NCI-H1092 (cell line): Measurements from ENCODE around the gene TGFBR2.

Experiments used
- DNase-seq: peaks from one replicate; lab custom pipeline; 2025; lab: John Stamatoyannopoulos, UW

TGFBR2 gene

DNA sequence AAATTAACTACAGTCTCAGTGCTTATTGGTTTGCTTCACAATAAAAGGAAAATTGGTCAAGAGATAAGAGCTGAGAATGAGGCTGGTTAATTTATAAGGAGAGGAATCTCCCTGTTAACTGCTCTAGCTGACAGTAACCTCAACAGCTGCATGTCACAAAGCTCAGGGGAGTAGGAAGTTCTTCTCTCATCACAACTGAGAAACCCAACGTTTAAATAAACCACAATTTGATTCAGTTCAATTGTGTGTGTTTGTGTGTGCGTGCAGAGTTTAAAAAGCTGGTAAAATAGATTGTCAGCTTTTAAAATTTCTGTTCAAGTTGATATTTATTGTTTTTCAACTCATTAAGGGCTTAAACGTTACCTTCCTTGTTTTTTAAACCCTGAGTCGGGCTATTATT, 3.5 kb upstream of the TGFBR2 start:
- DNase-seq = no peak

DNA sequence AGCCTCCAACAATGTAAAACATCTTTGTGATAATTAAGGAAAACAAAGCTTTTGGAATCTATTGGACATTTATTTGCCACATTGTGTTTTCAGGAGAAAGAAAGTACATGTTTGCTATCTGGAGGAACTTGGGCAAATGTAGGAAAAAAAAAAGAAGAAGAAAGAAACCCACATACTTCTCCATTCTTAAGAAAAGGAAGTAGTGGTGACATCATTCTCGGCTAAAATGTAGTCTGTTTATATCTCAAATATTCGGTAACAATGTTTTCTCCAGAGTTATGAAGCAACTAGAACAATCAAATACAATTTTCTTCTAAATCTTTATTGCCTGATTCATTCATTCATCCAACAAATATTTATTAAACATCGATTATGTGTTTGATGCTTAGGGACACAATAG, 2.3 kb upstream of the TGFBR2 start:
- no peak for DNase-seq

DNA sequence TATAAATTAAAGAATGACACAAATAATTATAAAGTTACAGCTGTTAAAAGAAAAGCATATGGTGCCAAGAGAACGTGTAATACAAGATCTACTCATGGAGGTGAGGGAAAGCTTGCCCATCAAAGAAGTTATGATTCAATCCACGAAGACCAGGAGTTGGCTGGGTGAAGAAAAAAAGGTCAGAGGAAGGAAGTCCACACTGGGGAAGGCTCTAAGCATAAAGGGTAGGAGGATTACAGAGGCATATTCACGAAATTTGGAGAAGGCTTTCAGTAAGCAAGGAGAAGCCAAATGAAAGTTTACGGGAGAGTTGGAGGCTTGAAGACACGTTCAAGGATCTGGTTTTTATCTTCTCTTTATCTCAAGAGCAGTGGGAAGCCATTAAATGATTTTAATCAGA, 1.8 kb upstream of the TGFBR2 start:
- no peak for DNase-seq

DNA sequence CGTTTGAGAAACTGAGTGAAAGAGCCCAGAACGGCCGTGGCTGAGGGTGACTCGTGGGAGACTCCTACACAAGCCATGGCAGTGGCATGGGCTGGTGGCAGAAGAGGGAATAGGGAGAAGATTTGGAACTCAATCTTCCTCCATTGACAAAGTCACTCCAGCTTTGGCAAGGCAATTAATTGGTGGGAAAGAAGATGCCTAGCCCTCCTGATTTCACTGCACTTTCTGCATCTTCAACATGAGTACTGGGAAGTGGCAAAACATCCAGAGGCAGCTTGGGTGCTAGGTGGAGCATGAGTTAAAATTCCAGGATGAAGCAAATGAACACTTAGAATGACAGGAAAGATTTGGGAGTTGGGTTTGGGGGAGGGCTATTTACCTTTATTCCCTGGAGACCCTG, 1.4 kb upstream of the TGFBR2 start:
- no peak for DNase-seq

DNA sequence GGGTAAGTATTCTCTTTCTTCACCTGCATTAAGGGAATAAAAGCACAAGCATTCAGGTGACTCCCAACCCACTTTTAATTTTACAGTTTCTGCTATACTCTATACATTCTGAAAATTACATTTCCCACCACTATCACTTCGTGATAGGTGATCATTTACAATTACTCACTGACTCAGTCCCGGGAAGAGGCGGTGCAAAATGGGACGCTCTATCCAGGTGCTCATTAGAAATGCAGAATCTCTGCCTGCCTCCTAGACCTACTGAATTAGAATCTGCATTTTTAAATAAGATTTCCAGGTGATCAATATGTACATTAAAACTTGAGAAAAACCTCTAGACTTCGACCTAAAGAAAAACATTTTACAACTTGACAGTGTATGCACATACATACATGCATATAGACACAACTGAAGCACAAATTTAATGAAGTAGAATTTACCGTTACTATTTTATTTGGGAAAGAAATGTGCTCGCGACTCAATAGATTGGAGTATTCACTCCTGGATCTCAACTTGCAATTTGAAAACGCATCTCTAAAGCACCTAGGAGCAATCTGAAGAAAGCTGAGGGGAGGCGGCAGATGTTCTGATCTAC, 598 bp upstream of the TGFBR2 start:
- no peak for DNase-seq

DNA sequence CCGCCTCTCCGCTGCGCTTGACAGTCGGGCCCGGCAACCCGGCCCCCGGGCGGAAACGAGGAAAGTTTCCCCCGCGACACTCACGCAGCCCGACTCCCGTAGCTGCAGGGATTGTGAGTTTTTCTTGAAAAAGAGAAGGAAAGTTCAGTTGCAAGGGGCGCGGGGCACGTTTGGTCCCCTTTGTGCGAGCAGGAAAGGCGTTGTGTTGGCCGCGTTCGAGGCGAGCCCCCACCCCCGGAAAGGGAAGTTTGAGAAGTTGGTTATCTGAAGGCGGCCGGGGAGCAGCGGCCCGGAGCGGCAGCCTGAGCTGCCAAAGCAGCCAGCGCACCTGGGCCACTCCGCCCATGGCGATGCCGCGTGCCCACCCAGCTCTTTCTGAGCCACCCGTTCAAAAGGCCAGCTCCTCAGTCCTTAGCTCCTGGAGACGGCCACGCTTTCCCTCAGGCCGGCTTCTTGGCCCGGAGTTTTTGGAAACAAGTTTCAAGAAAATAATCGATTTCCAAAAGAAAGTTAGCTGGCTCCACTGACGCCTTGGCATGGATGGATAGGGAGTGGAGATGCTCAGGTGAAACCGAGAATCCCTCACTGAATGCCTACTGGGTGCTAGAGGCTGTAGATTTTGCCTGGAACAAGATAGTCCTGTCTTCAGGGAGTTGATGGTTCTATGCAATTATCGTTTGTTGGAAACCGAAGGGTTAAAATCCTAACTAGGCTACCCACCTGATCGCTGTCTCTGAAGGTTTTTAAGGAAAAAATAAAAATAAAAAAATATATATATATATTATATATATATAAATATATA, 832 bp downstream of the TGFBR2 start:
- no peak for DNase-seq

DNA sequence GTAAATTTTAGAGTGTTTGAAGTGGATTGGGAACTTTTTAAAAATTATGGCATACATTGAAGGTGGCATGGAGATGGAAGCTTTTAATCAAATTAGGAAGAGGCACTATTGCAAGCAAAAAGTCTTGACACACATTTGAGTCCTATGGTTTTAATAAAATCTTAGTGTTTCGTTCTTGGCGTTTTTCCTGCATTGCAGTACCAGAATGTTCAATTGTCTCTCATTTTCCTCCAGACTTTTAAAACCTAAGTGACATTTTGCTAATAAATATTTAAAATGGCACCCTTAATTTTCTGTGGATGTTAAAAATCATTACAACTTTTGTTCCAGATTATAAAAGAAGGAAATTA, 2.2 kb downstream of the TGFBR2 start:
- no peak for DNase-seq

DNA sequence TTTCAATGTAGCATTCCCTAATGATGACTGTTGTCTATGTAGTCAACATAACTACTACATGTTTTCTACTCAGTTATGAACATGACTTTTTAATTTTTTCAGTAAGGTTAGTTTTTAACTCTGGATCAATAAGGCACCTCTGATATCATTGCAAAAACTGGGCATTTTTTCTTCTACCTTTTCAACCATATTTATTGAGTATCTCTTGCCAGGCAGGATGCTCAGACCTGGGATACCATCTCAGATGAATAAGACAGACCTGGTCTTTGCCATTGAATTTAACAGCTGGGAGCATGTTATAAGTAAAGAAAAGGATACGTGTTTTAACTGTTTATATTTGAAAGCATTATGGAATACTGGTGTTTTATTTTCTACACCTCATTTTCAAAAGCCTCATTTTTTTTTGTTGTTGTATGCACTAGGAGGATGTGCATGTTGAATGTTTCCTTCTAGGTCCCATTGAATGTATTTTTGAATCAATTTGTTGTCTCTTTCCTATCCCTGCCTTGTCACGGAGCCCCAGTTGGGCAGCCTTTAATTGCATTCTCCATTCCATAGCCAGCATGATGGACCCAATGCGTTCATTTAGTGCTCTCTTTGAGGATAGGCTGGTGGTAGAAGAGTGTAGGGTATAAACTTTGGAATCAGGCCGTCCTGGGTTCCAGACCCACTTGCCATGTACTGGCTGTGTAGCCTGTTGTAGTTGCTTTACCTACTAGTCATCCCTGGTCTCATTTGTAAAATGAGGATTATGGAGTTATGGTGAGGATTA, 3.7 kb downstream of the TGFBR2 start:
- DNase-seq = no peak

DNA sequence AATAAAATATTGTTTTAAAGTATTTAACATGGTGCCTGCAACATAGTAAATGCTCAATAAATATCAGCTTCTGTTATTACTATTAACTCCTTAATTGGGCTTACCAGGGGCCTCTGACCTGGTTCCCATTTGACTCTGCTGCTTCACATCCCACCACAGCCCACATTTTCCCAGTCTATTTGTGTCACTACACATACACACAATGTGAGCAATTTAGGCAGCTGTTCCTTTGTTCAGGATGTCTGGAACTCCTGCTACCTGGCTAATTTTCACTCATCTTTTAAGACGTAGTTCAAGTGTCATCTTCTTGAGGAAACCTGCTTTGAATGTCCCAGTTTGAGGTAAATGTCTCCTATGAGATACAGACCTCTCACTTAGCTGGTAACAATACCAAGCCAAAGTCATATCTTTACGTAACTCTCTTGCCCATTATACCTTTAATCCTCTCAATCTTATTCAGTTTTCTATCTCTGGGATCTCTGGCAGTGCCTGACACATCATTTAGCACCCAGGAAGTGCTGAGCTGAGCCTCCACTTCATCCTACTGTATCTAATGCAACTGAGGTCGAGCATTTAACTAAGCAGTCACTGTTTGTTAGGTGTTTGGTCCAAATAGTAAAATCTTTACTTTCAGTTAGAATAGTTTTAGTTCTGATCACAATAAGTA, 4.4 kb downstream of the TGFBR2 start:
- no peak for DNase-seq

DNA sequence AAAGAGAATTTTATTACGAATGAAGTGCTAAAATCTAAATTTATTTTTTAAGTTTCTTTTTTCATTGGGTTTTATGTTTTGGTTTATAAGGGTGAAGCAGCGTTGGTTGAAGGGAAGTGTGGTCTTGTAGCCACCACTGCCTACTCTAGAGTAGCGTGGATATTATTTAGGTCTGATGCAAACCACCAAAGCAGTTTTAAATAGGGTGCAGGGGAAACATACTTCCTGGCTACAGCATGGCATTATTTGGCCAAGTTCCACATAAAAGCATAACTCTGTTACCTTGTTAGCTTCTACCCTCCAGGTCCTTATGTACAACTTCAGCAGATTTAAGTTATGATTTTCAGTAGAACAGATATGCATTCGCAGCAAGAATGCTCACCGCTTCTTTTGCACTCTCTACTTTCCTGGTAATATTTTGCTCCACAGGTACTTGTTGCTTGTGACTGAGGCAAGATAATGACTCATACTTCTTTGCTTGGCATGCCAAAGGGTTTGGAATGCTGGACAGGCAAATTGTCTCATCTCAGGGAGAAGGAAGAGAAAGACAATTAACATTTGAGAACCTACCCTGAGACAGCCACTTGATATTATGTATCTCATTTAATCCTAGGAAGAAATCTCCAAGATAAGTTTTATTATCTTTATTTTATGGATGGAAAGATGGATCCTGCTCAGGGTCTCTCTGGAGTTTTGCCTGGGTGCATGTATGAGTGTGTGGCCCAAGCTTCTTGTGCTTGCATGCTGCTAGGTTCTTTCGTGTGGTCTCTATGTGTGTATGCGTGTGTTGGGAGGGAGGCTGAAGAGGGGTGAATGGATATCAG, 5.4 kb downstream of the TGFBR2 start:
- no peak for DNase-seq

DNA sequence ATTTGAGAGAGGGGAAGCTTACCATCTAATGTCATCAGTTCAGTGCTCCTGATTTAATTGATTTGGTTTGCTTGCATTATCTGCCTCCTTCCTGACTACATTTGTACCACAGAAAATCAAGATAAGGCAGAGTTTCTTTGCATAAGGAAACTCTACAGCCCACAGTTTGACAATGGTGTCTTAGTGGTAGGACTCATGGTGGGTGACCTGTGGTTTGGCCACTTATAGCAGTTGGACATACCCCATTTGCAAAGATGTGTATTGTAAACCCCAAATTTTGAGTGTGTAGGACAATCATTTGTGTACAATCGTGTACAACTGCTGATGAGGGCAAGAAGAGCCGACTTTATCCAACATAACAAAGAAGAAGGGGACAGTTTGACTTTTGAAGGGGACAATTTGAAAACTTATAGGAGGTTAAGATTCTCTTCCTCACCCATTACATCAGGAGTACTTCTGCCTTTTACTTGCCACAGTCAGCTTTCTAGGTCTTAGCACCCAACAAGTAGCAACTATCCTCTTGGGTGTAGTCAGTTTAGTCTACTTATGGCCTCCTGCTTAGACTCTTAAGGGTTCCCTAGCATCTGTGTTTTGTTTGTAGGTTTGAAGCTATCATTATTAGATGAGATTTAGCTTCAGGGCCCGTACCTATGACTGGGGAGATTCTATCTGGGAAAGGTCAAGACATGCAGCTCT, 6.2 kb downstream of the TGFBR2 start:
- no peak for DNase-seq

DNA sequence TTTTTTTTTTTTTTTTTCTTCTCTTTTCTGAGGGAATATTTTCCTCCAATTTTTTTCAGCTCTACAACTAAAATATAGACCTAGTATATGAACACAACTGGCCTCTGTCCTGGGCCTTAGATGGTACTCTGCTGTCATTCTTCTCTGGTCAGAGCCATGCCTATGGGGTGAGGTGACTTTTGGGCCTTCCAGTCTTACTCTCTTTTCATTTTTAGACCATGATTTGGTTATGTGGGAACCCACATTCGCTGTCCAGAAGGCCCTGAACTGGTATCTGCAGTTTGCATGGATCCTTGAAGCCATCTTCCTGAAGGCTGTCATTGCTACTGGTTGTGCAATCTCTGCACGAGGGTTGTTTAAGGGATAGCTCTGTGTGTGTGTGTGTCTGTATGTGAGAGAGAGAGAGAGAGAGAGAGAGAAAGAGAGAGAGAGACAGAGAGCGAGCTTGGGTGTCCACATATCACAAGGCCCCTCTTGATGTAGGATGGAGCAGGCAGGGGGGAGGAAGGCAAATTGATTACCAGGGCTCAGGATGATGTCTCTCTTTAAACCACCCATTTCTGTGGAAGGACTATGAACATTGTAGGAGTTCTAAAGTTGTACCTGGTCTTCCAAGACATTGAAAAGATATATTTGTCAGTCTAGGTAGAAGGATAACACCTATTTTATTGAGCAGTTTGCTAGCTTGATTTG, 6.9 kb downstream of the TGFBR2 start:
- DNase-seq = no peak

DNA sequence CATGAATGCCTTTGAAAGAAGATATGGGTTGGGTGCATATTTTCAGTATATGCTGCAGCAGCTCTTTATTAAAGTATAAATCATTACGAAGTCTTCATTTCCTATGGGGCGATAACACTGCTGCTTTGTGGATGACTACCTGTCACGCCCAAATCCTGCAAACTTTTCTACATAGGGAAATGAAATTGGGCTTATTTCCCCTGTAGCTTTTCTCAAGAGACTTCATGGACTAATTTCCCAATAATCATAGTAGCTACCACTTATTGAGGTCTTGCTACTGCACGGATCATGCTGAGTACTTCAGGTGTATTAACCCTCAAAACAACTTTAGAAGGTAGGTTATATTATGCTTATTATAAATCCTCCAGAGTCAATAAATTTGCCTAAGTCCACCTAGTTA, 8.0 kb downstream of the TGFBR2 start:
- DNase-seq = no peak

DNA sequence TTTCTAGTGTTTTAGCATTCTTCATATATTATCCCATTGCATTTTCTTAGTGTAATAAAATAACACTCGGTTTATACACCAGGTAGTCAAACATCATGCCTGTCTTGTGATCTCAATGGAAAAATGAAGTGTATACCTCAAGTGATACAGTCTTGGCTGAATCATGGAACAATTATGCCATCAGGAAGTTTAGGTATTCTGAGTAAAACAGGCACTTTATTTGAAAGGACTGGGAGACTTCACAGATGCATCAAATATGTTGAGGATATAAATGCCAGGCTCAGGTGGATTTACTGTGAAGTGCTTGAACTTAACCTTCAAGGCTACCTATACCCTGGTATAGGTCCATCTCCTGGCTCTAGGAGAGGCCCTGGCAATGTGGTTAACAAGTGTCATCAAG, 8.5 kb downstream of the TGFBR2 start:
- DNase-seq = no peak

DNA sequence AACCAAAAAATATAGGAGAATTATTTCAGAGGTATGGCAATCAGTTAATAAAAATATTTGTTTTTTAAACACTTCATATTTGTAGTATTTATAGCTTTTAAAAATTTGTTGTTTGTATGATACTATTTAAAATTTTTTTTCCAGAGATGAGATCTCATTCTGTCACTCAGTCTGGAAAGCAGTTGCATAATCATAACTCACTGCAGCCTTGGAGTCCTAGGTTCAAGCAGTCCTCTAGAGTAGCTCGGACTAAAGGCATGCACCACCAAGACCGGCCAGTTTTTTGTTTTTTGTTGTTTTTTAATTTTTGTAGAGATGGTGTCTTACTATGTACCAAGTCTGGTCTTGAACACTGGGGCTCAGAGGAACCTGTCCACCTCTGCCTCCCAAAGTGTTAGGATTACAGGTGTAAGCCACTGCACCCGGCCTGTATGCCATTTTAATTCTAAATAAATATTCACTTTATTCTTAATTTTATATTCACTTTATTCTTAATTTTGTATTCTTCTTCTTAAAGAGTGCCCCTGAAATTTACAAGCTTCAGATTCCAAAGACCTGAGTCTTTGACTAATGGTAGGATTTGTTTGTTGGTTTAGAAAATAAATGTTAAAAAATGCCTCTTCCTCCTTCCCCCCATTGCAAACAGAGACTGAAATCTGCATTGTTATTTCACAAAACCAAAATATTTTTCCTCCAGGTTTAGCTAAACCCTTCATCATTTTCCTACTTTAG, 9.4 kb downstream of the TGFBR2 start:
- no peak for DNase-seq

DNA sequence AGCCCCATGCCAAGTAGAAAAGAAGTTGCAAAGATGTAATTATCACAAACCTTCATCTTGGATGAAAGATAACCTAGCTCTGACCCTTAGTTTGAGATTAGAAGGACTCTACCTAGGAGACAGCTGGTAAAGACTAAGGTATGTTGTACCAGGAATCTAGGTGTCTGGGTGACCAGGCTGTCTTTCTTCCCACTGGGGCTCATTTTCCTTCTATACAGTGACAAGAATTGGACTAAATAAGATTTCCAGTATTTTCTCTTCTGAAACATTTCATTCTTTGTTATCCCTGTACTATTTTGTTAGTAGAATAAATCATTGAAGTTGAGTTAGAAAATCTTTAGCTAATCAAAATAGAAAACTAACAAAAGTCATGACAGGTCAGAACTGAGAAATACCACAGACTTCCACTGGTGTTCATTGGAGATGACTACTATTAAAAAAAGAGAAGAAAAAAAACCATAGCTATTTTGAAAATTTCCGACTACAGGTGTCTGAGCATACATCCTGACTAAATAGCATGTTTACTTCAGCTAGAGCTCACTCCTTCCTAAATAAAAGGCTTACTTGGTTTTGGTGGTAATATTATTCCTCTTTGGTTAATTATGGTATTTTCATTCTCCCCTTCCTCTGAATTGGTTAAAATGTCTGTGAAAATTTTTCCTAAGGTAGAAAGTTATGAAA, 10.1 kb downstream of the TGFBR2 start:
- DNase-seq = no peak

DNA sequence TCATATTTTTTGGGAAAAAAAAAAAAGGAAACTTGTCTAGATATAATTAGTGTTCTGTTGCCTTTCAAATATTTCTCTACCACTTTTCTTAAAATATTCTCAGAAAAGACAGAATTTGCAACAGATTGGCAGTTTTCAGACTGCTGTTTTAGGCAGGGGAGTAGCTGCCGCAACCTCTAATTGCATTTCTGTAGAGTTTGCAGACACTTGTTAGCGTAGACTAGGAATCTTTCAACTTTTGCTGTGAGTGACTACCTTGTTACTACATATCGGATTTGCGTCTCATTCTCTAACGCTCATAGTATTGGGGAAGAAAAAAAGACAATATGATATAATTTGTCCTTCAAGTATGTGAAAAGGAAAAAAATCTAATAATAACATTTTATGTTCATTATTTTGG, 10.7 kb downstream of the TGFBR2 start:
- DNase-seq = no peak

DNA sequence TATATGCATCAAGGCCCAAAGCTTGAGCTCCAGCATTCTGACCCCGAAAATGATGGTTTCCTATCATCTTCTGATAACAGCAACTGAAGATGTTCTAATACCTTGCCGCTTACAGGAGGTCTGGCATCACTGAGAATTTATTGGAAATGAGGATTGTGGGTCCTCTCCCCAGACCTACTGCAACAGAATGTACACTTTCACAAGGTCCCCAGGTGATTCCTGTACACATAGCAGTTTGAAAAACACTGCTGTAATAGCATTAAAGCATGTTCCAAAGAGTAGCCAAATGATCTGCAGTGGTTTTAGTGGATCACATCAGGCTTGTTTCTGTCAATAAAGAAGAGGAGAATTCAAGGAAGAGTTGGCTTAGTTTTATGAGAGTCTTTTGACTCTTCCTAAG, 11.3 kb downstream of the TGFBR2 start:
- DNase-seq = no peak

DNA sequence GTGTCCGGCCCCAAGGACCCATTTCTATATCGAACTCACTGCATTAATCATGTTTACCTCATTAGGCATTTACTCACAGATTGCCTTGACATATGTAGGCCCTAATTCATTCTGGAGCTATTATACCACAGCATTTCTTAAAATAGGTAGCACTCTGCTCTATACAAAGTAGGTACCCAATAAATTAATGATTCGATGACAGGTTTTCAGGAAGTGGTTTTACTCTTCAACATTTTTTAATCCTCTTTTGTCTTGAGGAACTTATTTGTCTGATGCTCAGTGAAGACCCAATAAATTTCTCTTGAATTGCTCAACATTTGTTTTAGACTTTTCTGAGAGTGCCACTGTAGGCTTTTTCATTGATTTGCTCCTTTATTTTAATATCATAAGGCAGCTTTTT, 12.1 kb downstream of the TGFBR2 start:
- no peak for DNase-seq
